Neuronal stem cell (in vitro differentiated cells): Measurements from ENCODE around the gene SND1.

Experiments used
- DNase-seq: peaks from one replicate; pipeline ENCODE4 v3.0.0-alpha.2; 2013; ENCODE audit warnings: low spot score
- H2AFZ ChIP-seq: one replicate; pipeline ENCODE4 v1.6.1; 2013; ENCODE audit warnings: mild to moderate bottlenecking, low read length, inconsistent platforms
- H2AK5ac ChIP-seq: 2 replicates; pipeline ENCODE4 v1.6.1; 2013; ENCODE audit warnings: low read depth, mild to moderate bottlenecking, inconsistent platforms, low read length, moderate library complexity, mixed read lengths
- H2BK120ac ChIP-seq: 2 replicates; pipeline ENCODE4 v1.6.1; 2013; ENCODE audit warnings: low read depth, mild to moderate bottlenecking, inconsistent platforms, low read length, moderate library complexity, mixed read lengths
- H2BK12ac ChIP-seq: one replicate; pipeline ENCODE4 v1.6.1; 2013; ENCODE audit warnings: low read length, inconsistent platforms
- H2BK15ac ChIP-seq: 2 replicates; pipeline ENCODE4 v1.6.1; 2013; ENCODE audit warnings: mild to moderate bottlenecking, low read length, inconsistent platforms, mixed read lengths
- H2BK5ac ChIP-seq: one replicate; pipeline ENCODE4 v1.6.1; 2013; ENCODE audit warnings: inconsistent platforms, mild to moderate bottlenecking, low read length, moderate library complexity
- H3K14ac ChIP-seq: one replicate; pipeline ENCODE4 v1.6.1; 2013; ENCODE audit warnings: low read length, inconsistent platforms
- H3K18ac ChIP-seq: 2 replicates; pipeline ENCODE4 v1.6.1; 2013; ENCODE audit warnings: low read length, inconsistent platforms
- H3K23ac ChIP-seq: 2 replicates; pipeline ENCODE4 v1.6.1; 2013; ENCODE audit warnings: low read depth, mild to moderate bottlenecking, mixed read lengths, low read length, inconsistent platforms; ENCODE audit not compliant: poor library complexity
- H3K27ac ChIP-seq: replicated peaks from 3 replicates; pipeline ENCODE4 v1.5.1; 2013; ENCODE audit warnings: low read length, inconsistent platforms
- H3K27me3 ChIP-seq, 3 experiments: 2 replicates each; pipeline ENCODE4 v1.6.1; 2013; ENCODE audit warnings: low read length in 3 of 3, mild to moderate bottlenecking in 2 of 3, inconsistent platforms in 1 of 3, low read depth in 1 of 3, mixed read lengths in 1 of 3, moderate library complexity in 1 of 3; ENCODE audit not compliant: control insufficient read depth in 3 of 3, insufficient read depth in 3 of 3
- H3K36me3 ChIP-seq, 2 donors: replicated peaks in 1 of 2; 2 replicates each; pipeline ENCODE4 v1.6.1; 2013; ENCODE audit warnings: low read length in 2 of 2; ENCODE audit not compliant: control insufficient read depth in 2 of 2, insufficient read depth in 2 of 2
- H3K4ac ChIP-seq: 2 replicates; pipeline ENCODE4 v1.6.1; 2013; ENCODE audit warnings: inconsistent platforms, mild to moderate bottlenecking, low read length, moderate library complexity
- H3K4me1 ChIP-seq, 2 donors: 1 replicate in 1 of 2; 2 replicates in 1 of 2; pipeline ENCODE4 v1.6.1; 2013; ENCODE audit warnings: low read length in 2 of 2, low read depth in 1 of 2; ENCODE audit not compliant: control insufficient read depth in 2 of 2, insufficient read depth in 1 of 2
- H3K4me2 ChIP-seq: one replicate; pipeline ENCODE4 v1.6.1; 2013; ENCODE audit warnings: mild to moderate bottlenecking, low read length, inconsistent platforms; ENCODE audit not compliant: insufficient read depth, poor library complexity, severe bottlenecking
- H3K4me3 ChIP-seq, 2 donors: 2 replicates each; pipeline ENCODE4 v1.5.1; 2013; ENCODE audit warnings: low read length in 2 of 2, mild to moderate bottlenecking in 2 of 2, inconsistent platforms in 1 of 2, moderate library complexity in 1 of 2
- H3K79me1 ChIP-seq: one replicate; pipeline ENCODE4 v1.6.1; 2013; ENCODE audit warnings: low read depth, mild to moderate bottlenecking, inconsistent platforms, low read length, moderate library complexity
- H3K9ac ChIP-seq: one replicate; pipeline ENCODE4 v1.6.1; 2013; ENCODE audit warnings: mild to moderate bottlenecking, low read depth, low read length, inconsistent platforms; ENCODE audit not compliant: poor library complexity
- H3K9me3 ChIP-seq, 2 donors: replicated peaks in 1 of 2; 2 replicates each; pipeline versions ENCODE3 to v1.6.1; 2013; ENCODE audit warnings: low read length in 2 of 2, mild to moderate bottlenecking in 2 of 2, inconsistent platforms in 1 of 2, low read depth in 1 of 2, mixed read lengths in 1 of 2, moderate library complexity in 1 of 2; ENCODE audit not compliant: control insufficient read depth in 2 of 2, insufficient read depth in 1 of 2
- H4K8ac ChIP-seq: one replicate; pipeline ENCODE4 v1.6.1; 2013; ENCODE audit warnings: low read depth, mild to moderate bottlenecking, inconsistent platforms, low read length, moderate library complexity
- H4K91ac ChIP-seq: one replicate; pipeline ENCODE4 v1.6.1; 2013; ENCODE audit warnings: low read length, low read depth, mild to moderate bottlenecking, inconsistent platforms; ENCODE audit not compliant: poor library complexity
- WGBS, 2 donors: extraction: QIAGEN DNeasy Blood & Tissue Kit; methylation state at CpG; one replicate each; pipeline ENCODE4 v1.1.7; 2013; ENCODE audit warnings: missing lambda C conversion rate in 2 of 2, mixed read lengths in 1 of 2; ENCODE audit not compliant: insufficient read length in 2 of 2, insufficient replicate concordance in 1 of 2; ENCODE audit errors: extremely low coverage in 2 of 2; 5-methylcytosine and 5-hydroxymethylcytosine counted together

Gene SND1

DNA sequence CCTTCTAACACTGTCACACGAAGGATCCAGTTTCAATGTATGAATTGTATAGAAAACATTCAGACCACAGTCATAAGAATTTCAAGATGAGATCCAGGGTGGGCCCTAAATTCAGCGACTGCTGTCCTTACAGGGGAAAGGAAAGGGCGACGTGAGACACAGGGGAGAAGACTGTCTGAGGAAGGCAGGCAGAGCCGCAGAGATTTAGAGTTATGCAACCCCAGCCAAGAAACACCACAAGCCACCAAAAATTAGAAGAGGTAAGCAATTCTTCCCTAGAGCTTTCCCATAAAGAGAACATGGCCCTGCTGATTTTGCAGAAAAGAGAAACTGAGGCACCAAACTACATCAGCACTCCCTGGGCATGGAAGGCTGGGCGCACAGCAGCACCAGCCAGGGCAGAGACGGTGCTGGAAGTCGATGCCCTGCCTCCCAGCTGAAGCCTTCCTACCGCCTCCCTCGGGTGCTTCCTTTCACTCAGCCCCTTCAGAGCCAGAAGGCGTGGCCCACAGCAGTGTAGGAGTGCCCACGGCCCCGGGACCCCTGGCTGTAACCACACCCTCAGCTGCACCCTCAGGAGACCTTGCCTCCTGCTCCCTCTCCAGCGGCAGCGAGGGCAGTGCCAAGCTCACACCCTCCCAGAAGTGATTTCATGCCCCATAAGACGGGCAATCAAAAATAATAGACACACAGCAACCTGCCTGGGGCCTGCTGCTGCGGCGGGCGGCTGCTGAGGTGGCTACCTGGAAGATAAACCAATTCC lies 460.2 kb downstream of the SND1 start:
- no peak overlapping the region for H3K27ac ChIP-seq
- no peak overlapping the region for H2BK120ac ChIP-seq
- peak overlapping the region; percentile 11 for H4K91ac ChIP-seq
- H3K27me3 ChIP-seq: peaks cover 0 to 10% (median 0%) of the 10 kb centered on the region in 3 experiments
- H2BK5ac ChIP-seq: no peak overlapping the region
- no peak overlapping the region for H3K4me3 ChIP-seq
- H2BK15ac ChIP-seq: peak overlapping the region; percentile 54
- no peaks in the 10 kb centered on the region for H3K9me3 ChIP-seq
- no peak for DNase-seq
- no peaks in the 10 kb centered on the region for H3K79me1 ChIP-seq
- no peak overlapping the region for H4K8ac ChIP-seq
- H3K36me3 ChIP-seq: no peaks in the 10 kb centered on the region
- peak overlapping the region; percentile 86 for H3K18ac ChIP-seq
- no peak overlapping the region for H3K4ac ChIP-seq
- no CpG with 5 or more reads among the region's 19 CpGs for WGBS, 2 donors
- H3K23ac ChIP-seq: peak overlapping the region; percentile 50
- H3K14ac ChIP-seq: no peak overlapping the region
- peak overlapping the region; percentile 82 for H2BK12ac ChIP-seq
- H3K4me2 ChIP-seq: no peak overlapping the region
- no peak overlapping the region for H2AFZ ChIP-seq
- peak overlapping the region; percentile 42 for H2AK5ac ChIP-seq
- H3K9ac ChIP-seq: no peak overlapping the region
- H3K4me1 ChIP-seq: peaks cover 0 to 1% of the 10 kb centered on the region in 2 donors

DNA sequence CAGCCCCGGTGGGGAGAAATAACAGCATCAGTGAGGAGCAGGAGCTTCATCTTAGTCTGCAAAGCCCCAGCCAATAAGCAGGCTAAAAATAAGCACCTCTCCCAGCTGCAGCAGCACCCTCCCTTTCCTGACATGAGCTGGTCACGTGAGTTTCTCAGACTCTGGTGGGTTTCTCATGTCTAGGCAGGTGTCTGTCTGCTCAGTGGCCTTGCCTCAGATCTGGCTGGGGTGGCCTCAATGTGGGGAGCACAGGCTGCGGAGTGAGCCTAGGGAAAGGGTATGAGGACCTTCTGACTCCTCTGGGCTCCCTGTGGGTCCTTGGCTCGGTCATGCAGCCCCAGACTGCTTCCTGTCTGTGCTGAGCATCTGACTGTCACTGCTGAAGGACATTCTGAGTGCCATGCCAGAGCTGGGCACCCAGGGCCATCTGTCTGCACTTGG lies 460.8 kb downstream of the SND1 start:
- Histone ChIP-seq H2BK12ac (peak overlapping the region; percentile 50), H4K8ac (no peak overlapping the region), H3K4me1 (peaks cover 0 to 1% of the 10 kb centered on the region in 2 donors), H3K4me2 (no peak overlapping the region), H4K91ac (no peak overlapping the region), H3K18ac (peak overlapping the region; percentile 60), H2AK5ac (peak overlapping the region; percentile 42), H2BK120ac (no peak overlapping the region), H3K9me3 (no peaks in the 10 kb centered on the region), H2BK15ac (peak overlapping the region; percentile 54), H2BK5ac (no peak overlapping the region), H3K27ac (no peak overlapping the region), H3K4me3 (no peak overlapping the region), H3K23ac (peak overlapping the region; percentile 50), H2AFZ (no peak overlapping the region), H3K9ac (no peak overlapping the region), H3K14ac (no peak overlapping the region), H3K27me3 (peaks cover 0 to 12% (median 0%) of the 10 kb centered on the region in 3 experiments), H3K4ac (no peak overlapping the region), H3K79me1 (no peaks in the 10 kb centered on the region), H3K36me3 (no peaks in the 10 kb centered on the region)
- DNase-seq: no peak
- no CpG with 5 or more reads among the region's 4 CpGs for WGBS, 2 donors

DNA sequence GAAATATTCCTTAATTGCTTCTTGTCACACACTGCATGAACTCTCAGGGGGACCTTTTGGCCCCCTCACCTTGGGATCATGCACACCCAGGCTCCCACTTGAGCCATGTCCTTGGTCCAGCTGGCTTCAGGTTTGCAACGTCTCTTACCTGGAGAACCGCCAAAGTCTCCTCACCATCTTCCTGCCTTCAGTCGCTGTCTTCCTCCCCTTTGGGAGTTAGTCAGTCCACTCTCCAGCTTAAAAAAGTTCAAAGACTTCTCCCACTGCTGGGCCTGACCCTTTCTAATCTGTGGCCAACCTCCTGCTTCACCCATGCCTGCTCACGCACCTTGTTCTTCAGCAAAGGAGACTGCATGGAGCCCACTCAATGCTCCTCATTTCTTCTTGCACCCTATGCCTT lies 461.8 kb downstream of the SND1 start:
- Histone ChIP-seq H4K8ac (no peak overlapping the region), H3K18ac (no peak overlapping the region), H2AFZ (no peak overlapping the region), H3K4me1 (peaks cover 0 to 1% of the 10 kb centered on the region in 2 donors), H3K23ac (no peak overlapping the region), H3K9me3 (no peaks in the 10 kb centered on the region), H3K14ac (no peak overlapping the region), H3K9ac (no peak overlapping the region), H2BK12ac (no peak overlapping the region), H3K4me3 (no peak overlapping the region), H3K27me3 (peaks cover 0 to 13% (median 0%) of the 10 kb centered on the region in 3 experiments), H3K79me1 (no peaks in the 10 kb centered on the region), H2BK120ac (no peak overlapping the region), H2BK5ac (no peak overlapping the region), H2BK15ac (no peak overlapping the region), H2AK5ac (no peak overlapping the region), H3K27ac (no peak overlapping the region), H3K4ac (no peak overlapping the region), H3K4me2 (no peak overlapping the region), H4K91ac (no peak overlapping the region), H3K36me3 (no peaks in the 10 kb centered on the region)
- no peak for DNase-seq
- WGBS, 2 donors: no CpG with 5 or more reads among the region's 4 CpGs

DNA sequence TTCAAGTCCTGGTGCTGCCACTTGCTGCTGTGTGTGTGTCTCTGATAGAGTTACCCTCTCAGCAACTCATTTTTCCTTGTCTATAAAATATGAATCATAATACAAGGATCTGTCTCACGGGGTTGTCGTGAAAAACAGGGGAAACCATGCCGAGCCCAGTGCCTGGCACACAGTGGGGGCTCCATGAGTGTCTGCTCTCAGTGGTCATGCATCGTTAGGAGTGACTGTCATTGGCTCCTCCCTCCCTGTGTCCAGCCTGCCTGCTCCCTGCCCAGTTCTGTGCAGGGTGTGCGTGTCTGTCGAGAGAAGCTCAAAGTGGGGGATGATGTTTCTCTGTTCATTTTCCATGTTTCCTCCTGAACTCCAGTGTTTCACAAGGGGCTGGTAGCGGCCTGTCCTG lies 462.8 kb downstream of the SND1 start:
- Histone ChIP-seq H2BK12ac (no peak overlapping the region), H2BK5ac (no peak overlapping the region), H3K4me2 (no peak overlapping the region), H2AK5ac (no peak overlapping the region), H4K8ac (no peak overlapping the region), H3K27ac (no peak overlapping the region), H3K79me1 (no peaks in the 10 kb centered on the region), H3K9ac (no peak overlapping the region), H3K4ac (no peak overlapping the region), H3K14ac (peak overlapping the region; percentile 11), H2BK15ac (no peak overlapping the region), H3K9me3 (no peaks in the 10 kb centered on the region), H3K27me3 (peaks cover 0 to 13% (median 0%) of the 10 kb centered on the region in 3 experiments), H3K4me1 (peaks cover 0 to 1% of the 10 kb centered on the region in 2 donors), H3K4me3 (no peak overlapping the region), H3K36me3 (no peaks in the 10 kb centered on the region), H2BK120ac (no peak overlapping the region), H3K23ac (peak overlapping the region; percentile 19), H3K18ac (peak overlapping the region; percentile 17), H2AFZ (no peak overlapping the region), H4K91ac (no peak overlapping the region)
- WGBS, 2 donors: no CpG with 5 or more reads among the region's 7 CpGs
- DNase-seq: no peak
